GM20000 (cell line): ENCODE data around the gene SYCN.
"Not testable (repeated sequence)": the region's sequence is repeated elsewhere in the genome, so short reads cannot be mapped to it uniquely, and the experiment has no call there.

Source experiments
- DNase-seq: peaks from one replicate; pipeline ENCODE4 v3.0.0; 2012; ENCODE audit warnings: low spot score
- TF ChIP-seq, protein P1 (sequence below): IDR thresholded peaks from 2 replicates; pipeline ENCODE4 v1.5.1; 2012; ENCODE audit warnings: mild to moderate bottlenecking, control low read depth; ENCODE audit errors: extremely low read depth, missing control alignments

The SYCN gene

DNA sequence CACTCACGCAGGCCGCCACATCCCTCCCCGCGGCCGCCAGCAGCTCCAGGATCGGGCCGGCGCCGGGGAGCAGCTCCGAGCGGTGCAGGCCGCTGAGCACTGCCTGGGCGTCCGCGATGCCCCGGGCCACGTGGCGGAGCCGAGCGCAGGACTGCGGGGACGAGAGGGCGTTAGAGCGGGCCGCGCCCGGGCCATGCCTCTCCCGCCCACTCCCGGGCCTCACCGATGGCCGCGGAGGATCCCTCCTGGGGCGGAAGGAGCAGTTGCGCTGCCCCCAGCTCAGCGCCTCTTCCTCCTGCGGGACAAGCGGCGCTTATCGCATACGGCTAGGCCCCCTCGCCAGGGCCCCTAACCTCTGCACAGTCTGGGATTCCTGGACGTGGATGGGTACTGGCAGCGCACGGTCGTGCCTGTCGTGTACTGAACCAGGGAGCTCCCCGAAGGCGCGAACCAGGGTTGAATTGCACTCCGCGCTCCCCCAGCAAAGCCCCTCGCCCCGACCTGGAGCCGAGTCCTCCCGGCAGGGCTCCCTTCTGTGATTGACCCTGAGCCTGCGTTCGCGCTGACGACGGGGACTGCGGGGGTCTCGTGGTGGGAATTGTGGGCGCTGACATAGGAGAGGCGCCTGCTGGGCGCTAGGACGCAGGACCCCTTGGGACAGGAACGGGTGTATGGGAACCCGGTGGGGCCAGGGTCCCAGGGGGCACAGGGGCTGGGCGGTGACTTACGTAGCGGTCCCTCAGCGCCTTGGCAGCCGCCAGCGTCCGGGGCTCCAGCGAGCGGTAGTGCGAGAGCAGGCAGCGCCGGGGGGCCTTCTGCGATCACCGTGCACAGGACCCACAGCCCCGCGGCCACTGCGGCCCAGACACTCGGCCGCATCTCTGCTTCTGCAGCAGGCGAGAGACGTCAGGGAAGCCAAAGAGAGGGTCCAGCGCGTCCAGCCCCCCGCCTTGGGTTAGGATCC is 43.9 kb upstream of the SYCN start:
- no peak for DNase-seq
- TF ChIP-seq, protein P1, sequence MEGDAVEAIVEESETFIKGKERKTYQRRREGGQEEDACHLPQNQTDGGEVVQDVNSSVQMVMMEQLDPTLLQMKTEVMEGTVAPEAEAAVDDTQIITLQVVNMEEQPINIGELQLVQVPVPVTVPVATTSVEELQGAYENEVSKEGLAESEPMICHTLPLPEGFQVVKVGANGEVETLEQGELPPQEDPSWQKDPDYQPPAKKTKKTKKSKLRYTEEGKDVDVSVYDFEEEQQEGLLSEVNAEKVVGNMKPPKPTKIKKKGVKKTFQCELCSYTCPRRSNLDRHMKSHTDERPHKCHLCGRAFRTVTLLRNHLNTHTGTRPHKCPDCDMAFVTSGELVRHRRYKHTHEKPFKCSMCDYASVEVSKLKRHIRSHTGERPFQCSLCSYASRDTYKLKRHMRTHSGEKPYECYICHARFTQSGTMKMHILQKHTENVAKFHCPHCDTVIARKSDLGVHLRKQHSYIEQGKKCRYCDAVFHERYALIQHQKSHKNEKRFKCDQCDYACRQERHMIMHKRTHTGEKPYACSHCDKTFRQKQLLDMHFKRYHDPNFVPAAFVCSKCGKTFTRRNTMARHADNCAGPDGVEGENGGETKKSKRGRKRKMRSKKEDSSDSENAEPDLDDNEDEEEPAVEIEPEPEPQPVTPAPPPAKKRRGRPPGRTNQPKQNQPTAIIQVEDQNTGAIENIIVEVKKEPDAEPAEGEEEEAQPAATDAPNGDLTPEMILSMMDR = no peak

DNA sequence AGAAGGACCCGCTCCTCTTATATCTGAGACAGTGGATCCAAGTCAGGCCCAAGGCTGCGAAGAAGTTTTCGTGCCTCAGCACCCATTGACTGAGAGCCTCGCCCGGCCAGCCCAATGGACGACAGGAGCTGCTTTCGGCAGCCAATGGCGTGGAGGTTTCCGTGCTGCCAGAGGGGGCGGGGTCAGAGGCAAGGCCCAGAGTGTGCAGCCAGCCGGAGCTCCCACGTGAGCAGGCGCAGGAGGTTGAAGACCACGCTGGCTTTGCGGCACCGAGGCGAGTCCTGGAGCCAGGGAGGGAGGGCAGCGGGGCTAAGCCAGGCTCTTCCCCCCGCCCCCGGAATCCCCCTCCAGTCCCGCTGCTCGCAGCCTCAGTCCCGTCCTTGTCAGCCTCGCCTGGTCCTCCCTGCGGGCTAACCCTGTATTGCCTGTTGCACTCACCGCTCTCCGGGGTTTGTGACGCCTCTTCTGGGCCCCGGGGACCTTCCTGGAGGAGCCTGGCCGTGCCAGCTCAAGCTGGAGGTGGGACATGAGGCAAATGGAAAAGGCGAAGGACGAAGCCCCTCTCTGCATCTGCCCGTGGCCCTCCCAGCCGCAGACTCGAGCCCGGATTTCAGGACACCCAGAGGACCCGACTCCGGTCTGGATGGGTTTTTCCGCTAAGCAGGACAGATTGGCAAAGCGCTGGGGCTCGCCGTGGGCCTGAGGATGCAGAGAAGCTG is 43.0 kb upstream of the SYCN start:
- no peak for DNase-seq
- TF ChIP-seq, protein P1 = no peak

DNA sequence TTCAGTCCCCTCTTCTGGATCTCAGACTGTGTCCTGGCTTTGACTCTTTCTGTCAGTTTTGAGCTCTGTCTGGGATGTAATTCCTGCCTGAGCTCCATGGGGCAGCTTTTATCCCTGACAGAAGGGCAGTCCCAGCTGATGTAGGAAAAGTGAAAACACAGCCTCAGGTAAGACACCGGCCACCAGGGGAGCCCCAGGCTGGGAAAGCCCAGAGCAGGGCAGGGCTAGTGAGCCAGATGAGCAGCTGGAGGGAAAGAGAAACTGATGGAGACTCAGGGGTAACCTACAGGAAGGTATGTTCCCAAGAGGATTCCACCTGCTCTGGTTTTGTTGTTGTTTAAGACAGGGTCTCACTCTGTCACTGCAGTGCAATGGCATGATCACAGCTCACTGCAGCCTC is 41.1 kb upstream of the SYCN start:
- DNase-seq = not testable (repeated sequence)

DNA sequence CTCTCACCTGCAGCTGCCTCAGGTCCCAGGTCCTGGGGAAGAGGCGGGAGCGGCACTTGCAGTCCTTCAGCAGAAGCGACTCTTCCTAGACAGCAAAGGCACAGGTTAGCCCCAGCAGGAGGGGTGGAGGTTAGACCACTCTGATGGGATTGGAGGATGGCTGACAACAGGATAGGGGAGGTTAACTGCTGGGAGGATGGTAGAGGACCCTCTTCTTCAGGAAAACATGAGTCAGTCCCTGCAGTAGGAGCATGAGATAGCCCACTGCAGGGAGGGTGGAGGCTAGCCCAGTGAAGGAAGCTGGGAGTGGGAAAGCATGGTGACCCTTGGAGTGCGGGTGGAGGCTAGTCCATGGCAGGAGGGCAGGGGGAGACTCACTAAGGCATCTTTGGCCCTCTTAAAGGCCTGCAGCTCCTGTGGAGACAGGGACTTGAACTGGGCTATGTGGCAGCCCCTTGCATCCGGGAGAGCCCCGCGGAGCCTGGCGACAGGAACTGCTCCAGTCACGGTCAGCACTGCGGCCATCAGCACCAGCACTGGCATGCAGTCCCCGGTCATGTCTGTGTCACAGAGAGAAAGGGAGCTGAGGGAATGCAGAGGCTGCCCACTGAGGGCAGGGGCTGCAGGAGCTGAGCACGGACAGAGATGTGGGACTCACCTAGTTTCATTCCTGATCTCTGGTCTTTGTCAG is 40.5 kb upstream of the SYCN start, which contains the start of gene IFNL3:
Gene IFNL3 (minus strand): TSS at position 597 of the 691 bp plus-strand sequence. CDS start 39 bp downstream, at position 558.
- not testable (repeated sequence) for DNase-seq

DNA sequence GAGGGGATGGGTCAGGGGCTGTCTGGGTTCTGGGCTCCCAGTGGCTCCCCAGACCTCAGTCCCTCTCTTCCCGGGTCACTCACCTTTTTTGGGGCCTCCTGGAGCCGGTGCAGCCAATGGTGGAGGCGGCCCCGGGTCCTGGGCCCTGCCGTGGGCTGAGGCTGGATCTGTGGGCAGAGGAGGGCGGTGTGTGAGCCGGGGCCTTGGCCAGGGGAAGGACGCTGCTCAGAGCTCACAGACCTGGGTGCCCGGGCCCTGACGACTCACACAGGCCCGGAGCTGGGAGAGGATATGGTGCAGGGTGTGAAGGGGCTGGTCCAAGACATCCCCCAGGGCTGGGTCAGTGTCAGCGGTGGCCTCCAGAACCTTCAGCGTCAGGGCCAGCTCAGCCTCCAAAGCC is 39.7 kb upstream of the SYCN start:
- DNase-seq = not testable (repeated sequence)

DNA sequence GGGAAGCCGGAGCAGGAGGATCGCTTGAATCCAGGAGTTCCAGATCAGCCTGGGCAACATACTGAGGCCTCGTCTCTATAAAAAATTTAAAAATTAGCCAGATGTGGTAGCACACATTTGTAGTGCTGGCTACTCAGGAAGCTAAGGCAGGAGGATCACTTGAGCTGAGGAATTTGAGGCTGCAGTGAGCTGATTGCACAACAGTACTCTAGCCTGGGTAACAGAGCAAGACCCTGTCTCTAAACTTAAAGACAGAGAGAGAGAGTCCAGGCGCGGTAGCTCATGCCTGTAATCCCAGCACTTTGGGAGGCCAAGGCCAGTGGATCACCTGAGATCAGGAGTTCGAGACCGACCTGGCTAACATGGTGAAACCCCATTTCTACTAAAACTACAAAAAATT is 36.4 kb upstream of the SYCN start:
- TF ChIP-seq, protein P1 = no peak
- no peak for DNase-seq

DNA sequence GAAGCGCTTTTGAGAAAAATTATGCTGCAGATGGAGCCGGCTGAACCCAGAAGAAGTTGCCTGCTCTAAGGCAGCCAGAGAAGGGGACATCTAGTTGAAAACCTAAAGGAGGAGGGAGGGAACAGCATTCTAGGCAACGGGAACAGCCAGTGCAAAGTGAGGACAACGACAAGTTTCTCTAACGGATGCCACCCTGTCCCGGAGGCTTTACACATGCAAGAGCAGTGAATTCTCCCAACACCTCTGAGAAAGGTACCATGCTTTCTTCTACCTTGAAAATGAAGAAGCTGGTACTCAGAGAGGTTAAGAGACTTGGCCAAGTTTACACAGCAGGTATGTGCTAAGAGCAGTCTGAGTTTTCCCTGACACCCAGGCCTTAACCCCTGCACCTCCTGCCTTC is 34.9 kb upstream of the SYCN start:
- DNase-seq = no peak
- TF ChIP-seq, protein P1 = no peak

DNA sequence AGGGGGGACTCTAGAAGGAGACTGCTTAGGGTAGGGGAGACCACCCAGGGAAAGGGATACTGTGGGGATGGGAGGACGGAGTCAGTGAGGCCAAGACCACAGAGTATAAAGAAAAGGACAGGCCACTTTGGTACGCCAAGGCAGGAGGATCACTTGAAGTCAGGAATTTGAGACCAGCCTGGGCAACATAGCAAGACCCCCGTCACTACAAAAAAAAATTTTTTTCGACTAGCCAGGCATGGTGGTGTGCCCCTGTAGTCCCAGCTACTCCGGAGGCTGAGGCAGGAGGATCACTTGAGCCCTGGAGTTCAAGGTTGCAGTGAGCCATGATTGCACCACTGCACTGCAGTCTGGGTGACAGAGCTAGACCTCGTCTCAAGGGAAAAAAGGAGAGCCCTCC is 34.1 kb upstream of the SYCN start:
- no peak for DNase-seq
- TF ChIP-seq, protein P1 = no peak
